H1 (cell line): ENCODE data around the gene GPT2.

Source experiments
- BRCA1 ChIP-seq: IDR thresholded peaks from 2 replicates; pipeline ENCODE4 v1.6.1; 2012; ENCODE audit warnings: low read depth, low read length, improper control_type of control experiment
- MAX ChIP-seq: IDR thresholded peaks from 2 replicates; pipeline ENCODE4 v1.6.1; 2012; ENCODE audit warnings: inconsistent platforms
- RAD21 ChIP-seq, 2 experiments: IDR thresholded peaks in 1 of 2; conservative IDR thresholded peaks in 1 of 2; 2 replicates each; pipeline ENCODE4 v1.6.1; 2011; ENCODE audit warnings: low read depth in 2 of 2, low read length in 2 of 2, improper control_type of control experiment in 1 of 2, inconsistent platforms in 1 of 2, mild to moderate bottlenecking in 1 of 2, moderate library complexity in 1 of 2
- TF ChIP-seq, protein P1 (sequence below), 3 experiments: IDR thresholded peaks; 1 replicate in 2 of 3; 2 replicates in 1 of 3; pipeline versions ENCODE4 v1.5.1 to v1.6.1; 2011; ENCODE audit warnings: low read length in 3 of 3, mild to moderate bottlenecking in 3 of 3, inconsistent platforms in 2 of 3, low read depth in 1 of 3, moderate library complexity in 1 of 3; ENCODE audit not compliant: insufficient read depth in 1 of 3; ENCODE audit errors: control extremely low read depth in 1 of 3

- TF ChIP-seq, protein P1, sequence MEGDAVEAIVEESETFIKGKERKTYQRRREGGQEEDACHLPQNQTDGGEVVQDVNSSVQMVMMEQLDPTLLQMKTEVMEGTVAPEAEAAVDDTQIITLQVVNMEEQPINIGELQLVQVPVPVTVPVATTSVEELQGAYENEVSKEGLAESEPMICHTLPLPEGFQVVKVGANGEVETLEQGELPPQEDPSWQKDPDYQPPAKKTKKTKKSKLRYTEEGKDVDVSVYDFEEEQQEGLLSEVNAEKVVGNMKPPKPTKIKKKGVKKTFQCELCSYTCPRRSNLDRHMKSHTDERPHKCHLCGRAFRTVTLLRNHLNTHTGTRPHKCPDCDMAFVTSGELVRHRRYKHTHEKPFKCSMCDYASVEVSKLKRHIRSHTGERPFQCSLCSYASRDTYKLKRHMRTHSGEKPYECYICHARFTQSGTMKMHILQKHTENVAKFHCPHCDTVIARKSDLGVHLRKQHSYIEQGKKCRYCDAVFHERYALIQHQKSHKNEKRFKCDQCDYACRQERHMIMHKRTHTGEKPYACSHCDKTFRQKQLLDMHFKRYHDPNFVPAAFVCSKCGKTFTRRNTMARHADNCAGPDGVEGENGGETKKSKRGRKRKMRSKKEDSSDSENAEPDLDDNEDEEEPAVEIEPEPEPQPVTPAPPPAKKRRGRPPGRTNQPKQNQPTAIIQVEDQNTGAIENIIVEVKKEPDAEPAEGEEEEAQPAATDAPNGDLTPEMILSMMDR (IDR thresholded peaks at IDR 0.05; ENCODE audit: control extremely low read depth in 1 of 3, insufficient read depth in 1 of 3, low read depth in 1 of 3, low read length in 3 of 3) = no peak
- no peak for TF ChIP-seq MAX
- no peak for TF ChIP-seq RAD21 (IDR thresholded peaks at IDR 0.05 in 1 of 2, conservative IDR thresholded peaks at IDR 0.05 in 1 of 2; ENCODE audit: low read depth in 2 of 2, low read length in 2 of 2)
- TF ChIP-seq BRCA1 = no peak
These were observed 70.4 kb downstream of the GPT2 start for GRCh38 chr16:46954562-46954961.
